Stimulated activated CD4-positive, alpha-beta T cell treated with anti-CD3 and anti-CD28 coated beads, Interleukin-1b, Interleukin-23, amount 100 ng/mL, for 1 hour (primary cell): ENCODE data around the gene LSM3.
"Not testable (repeated sequence)": the region's sequence is repeated elsewhere in the genome, so short reads cannot be mapped to it uniquely, and the experiment has no call there.

Source experiments
- DNase-seq, 2 donors: peaks; one replicate each; pipeline ENCODE4 v3.0.0-alpha.2; 2020; ENCODE audit warnings: low read depth in 2 of 2

The LSM3 gene

DNA sequence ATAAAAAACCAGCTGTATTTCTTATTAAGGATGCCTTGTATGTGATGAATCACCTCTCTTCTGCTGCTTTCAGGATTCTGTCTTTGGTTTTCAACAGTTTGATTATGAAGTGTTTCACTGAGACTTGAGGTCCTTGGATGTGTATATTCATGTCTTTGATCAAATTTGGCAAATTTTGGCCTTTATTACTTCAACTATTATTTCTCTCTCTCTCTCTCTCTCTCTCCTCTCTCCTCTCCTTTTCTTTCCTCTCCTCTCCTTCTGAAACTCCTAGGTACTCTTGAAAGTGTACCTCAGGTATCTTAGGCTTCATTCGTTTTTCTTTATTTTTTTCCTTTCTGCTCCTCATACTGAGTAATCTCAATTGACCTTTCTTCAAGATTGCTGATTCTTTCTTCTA is 43.3 kb downstream of the LSM3 start:
- DNase-seq, result no peak

DNA sequence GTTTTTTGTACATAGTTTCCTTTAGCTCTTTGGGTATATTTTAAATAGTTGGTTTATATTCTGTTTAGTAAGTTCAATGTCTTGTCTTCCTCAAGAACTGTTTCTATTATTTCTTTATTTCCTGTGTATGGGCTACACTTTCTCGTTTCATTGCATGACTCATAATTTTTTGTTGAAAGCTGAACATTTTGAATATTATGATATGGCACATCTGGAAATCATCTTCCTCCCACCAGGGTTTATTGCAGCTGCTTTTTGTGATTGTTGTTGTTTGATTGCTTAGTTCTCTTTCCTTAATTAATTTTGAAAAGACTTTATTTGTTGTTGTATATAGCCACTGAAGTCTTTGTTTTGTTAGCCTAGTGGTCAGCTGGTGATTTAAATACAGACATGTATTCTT is 43.8 kb downstream of the LSM3 start:
- no peak for DNase-seq

DNA sequence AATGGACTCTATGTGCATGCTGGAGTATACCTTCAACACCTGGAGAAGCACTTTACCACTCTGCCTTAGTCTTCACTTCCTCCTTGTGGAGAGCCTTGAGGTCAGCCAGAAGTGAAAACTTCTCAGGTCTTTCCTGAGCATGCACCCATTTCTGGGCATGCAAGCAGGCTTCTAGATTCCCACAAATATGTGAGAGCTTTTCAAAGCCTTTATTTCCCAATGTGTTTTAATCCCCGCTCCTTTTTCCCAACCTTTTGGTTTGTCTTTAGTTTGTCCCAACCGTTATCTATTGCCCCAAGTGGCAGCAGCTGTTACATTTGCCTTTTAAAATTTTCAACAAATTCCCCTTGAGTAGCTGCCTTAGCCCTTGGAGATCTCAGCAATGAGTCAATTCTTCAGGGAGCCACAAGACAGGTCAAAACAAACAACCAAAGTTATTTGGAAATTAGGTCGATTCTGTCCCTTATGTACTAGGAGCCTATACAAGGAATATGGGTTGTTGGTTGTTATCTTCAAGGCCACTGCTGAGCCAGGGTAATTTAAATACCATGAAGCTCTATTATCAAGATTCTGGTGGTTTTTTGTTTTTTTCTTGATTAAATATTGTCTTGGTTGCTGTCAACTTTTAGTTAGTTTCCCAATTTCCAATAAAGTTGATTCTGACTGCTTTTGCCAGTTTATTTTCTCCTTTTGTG is 44.4 kb downstream of the LSM3 start:
- DNase-seq, result no peak

DNA sequence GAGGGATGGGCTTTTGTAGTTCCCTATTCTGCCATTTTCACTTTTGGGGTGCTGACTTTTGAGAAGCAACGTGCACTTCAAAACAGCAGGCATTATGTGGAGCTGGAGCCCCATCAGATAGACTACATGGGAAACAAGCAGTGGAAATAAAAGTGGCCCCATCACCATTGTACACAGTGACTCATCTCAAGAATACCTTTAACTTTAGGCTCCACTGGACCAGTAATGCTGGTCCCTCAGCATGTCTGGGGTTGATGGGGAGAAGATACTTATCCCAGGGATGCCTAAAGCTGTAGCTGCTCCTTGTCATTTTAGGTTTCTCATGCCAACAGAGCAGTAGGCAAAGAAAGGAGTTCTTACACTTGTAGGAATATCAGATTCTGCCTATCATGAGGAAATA is 45.0 kb downstream of the LSM3 start:
- no peak for DNase-seq

DNA sequence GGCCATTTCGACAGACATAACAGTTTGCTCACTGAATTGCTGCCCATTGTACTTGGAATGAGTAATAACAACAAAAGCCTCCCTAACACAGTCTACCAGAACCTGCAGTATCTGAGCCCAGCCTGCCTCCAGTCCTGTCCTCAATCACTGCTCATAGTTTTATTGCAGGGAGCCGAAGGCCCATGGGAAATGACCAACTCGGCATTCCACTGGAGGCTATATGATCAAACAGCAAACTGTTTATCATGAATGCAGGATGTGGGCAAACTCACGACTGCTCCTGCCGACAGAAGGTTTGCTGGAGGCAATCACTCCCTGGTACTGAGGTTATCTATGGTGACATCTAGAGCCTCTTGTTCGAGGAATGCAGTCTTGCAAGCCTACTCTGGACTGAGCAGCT is 46.3 kb downstream of the LSM3 start:
- DNase-seq, result no peak

DNA sequence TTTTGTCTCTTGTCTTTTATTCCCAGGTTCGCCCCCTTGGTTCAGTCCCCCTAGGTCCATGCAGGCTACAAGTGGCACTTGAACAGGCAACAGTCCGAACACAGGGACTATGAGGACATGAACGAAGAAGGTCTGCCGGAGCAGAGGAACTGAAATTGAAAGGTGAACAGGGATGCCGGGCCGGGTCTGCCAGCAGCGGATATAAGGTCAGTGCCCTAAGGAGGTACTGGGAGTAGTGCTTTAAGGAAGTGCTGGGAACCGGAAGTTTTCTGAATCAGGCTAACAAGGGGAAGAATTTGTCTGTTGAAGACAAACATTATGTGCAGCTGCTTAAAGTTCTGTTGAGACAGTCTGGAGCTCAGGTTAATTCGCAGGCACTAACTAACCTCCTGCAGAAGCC is 46.8 kb downstream of the LSM3 start:
- DNase-seq, result no peak

DNA sequence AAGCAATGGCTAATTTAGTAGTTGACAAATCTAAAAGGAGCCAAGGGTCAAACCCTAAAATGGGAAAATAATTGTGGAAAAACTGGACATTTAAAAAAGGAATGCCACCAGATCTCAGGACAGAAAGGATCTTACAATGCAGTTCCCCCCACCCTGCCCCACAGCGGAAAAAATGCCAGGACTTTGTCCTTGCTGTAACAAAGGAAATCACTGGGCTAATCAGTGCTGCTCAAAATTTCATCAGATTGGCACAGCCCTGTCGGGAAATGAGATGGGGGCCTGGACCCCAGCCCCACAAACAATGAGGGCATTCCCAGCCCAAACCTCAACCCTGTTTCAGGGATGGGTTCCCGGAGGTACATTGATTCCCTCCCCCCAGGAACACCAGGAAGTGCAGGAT is 47.7 kb downstream of the LSM3 start:
- DNase-seq, result not testable (repeated sequence)

DNA sequence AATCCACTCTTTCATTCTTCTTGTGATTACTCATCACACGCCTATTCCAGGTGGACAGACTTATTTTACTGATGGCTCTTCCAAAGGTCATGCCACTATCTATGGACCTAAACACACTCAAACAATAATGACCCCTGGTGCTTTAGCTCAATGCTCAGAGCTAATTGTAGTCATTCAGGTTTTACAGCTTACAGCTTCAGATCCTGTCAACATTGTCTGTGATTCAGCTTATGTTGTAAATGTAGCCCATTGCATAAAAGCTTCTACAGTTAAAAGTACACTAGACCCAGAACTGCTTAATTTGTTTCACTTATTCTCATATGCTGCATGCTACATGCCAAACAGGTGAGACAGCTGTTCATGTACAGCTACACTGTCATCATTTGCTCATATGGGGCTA is 49.2 kb downstream of the LSM3 start:
- DNase-seq, result no peak

DNA sequence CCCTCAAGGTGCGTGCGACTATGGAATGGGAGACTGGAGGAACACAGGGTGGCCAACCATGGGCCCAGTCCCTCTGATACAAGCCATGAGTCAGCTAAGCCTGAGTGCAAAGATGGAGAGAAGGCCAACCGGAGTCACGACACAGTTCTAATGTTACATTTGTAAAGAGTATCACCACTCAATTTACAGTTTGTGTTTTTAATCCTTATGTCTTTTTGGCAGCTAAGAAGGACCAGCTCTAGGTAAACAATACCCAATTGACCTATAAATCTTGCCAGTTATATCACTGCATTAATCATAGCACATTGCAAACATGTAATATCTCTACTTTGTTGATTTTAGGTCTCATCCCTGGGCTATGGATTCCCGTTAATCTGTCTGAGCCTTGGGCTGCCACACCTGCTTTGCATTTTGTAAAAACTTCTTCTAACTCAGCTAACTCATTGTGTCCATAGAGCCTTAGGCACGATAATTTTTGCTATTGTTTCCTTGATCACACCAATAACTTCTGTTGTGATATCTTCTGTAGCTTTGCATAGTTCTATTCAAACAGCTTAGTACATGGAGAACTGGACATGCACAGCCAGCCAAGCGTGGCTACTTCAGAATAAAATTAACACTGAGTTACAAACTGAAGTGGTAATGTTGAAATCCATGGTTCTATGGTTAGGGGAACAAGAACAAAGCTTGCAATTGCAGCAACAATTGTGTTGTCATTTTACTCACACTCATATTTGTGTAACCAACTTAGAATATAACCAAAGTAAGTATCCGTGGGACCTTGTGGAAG is 50.3 kb downstream of the LSM3 start:
- no peak for DNase-seq

DNA sequence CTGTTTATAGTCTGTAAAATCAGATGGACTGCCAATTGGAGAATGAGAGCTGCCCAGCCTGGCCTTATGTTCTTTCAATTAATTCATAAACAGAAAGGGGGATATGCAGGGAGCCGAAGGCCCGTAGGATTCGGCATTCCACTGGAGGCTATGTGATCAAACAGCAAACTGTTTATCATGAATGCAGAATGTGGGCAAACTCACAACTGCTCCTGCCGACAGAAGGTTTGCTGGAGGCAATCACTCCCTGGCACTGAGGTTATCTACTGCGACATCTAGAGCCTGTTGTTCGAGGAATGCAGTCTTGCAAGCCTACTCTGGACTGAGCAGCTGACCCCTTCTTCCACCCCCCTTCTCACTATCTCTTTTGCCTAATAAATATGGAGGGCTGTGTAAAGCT is 51.1 kb downstream of the LSM3 start:
- DNase-seq, result not testable (repeated sequence)

DNA sequence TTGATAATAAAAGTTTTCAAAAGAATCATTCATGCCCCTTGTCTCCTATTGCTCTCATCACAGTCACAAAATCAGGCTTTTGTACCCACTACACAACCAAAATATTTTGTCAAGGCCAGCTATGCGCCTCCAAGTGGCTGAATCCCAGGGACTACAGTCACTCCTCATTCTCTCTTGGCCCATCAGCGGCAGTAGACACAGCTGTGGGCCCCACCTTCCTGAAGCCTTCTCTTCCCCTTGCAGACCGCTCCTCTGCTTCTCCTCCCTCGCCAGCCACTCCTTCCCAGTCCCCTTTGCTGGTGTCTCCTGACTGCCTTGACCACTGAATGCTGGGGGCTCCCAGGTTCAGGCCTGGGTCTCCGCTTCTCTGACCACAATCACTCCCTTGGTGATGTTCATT is 52.1 kb downstream of the LSM3 start:
- no peak for DNase-seq

DNA sequence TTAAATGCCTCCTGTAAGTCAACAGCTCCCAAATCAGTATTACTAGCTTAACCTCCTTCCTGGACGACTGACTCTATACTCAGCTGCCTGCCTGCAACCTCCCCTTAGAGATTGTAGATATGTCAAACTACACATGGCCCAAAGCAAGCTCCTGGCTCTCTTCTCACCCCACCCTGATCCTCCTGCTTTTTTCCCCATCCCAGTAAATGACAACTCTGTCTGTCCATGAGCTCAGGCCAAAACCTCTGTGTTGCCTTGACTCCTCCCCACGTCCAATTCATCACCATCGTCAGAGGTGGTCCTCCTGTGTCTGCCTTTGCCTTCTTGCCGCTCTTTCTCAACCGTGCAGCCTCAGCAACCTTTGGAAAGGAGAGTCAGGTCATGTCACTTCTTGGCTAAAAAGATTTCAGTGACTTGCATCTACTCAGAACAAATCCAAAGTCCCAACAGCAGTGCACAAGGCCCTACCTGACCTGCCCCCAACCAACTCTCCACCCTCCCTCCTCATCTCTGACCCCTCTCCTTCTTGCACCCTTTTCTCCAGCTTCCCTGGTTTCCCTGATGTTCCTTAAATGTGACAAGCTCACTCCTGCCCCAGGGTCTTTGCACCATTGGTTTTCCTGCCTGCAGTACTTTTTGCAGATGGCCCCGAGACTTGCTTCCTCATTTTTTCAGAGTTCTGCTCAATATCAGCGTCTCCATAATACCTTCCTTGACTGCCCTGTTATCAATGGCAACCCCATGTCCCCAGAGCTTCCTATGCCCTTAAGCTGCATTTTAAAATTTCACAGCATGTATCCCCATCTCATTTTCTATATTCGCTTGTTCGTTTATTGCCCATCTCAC is 52.8 kb downstream of the LSM3 start:
- no peak for DNase-seq

DNA sequence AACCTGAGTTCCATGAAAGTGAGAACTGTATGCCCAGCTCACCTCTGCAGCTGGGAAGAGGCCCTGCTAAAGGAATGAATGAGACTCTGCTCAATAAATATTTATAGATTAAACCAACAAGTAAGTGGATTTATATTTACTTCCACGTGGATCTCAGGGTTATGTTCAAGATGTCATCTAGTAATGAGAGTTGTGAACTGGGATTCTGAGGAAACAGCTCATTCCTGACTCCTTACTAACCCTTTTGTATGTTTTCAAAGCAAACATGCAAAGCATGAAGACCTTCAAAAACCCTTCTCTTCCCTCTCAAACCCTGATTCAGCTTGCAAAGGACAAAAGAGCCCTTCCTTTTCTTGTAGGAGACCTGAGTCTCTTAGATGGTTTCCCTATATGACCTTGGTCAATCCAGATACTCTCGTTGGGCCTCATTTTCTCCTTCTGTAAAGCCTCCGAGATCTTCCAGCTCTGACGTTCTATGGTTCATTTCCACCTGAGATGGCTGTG is 53.4 kb downstream of the LSM3 start:
- no peak for DNase-seq

DNA sequence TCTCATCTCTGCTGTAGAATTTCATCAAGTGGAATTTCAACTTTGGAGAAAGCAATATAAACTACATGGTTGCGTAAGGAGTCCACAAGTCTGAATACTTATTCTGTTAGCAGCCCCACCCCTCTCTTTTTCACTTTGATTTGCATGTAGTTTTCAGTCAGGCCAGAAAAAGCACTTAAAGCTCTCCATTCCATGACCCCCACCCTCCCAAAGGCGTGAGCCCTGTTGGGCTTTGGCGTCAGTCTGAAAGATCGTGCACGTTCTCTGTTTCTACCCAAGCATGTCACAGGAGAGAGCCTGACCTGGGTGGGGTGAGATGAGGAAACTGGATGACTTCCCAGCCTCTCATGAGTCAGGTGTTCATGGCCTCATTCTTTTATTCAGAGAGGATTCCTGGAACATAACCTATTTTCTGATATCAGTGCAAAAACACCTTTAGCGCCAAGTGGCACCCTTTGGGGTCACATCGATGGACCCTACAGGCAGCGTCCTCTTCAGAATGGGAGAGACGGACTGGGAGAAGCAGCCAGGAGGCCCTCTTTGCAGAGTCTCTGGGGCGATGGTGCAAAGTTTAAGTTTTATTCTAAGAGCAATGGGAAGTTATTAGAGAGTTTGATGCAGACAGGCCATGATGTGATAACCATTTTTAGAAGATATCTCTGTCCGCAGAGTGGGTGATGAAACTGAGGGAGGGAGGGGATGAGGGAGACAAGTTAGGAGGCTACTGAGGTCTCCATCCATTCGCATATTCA is 55.8 kb downstream of the LSM3 start:
- DNase-seq, result no peak

DNA sequence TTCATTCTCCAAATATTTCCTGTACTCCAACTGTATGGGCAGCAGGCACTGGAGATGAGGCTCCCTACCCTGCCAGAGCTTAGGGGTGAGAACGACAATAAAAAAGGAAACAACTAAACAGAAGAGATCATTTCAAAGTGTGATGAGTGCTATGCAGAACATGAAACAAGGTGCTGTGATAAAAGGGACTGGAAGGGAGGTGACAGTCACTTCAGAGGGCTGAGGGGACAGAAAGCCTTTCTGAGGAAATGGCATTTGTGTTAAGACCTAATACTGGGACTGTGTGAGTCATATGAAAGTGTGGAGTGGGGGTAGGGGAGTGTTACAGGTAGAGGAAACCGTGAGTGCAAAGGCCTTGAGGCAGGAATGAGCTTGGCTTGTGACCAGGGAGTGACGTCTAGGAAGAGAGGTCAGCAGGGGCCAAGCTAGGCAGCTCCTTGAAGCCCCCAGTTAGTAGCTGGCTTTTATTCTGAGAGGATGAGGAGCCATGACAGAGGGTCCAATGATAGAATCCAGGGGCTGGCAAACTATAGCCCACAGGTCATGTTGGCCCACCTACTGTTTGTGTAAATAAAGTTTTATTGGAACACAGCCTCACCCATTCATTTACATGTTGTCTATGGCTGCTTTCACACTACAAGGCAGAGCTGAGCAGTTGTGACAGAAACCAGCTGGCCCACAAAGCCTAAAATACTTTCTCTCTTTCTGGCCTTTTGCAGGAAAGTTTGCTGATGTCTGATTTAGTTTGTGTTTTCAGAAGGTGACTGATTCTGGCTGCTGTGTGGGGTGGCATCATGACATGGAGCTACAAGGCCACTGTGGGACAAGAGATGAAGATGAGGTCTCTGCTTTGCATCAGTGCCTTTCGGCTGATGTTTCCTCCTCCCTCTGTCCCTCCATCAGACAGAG is 56.6 kb downstream of the LSM3 start:
- DNase-seq, result no peak

DNA sequence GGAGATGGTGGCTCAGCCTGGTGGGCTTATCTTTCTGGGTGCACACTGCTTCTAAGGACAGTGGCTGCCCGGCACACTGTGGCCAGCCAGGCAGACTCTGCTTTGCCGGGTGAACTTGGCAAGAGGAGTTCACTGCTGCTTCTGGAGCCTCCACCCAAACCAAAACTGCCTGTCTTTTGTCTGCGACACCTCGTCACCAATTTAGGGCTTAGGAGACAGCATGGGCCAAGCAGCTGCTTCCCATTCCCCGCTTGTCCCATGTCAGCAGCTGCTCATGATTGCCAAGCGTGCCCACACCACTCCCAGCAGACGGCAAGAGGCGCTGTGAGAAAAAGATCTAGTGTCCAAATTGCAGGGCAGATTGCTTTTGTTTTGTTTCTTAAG is 57.3 kb downstream of the LSM3 start:
- no peak for DNase-seq

DNA sequence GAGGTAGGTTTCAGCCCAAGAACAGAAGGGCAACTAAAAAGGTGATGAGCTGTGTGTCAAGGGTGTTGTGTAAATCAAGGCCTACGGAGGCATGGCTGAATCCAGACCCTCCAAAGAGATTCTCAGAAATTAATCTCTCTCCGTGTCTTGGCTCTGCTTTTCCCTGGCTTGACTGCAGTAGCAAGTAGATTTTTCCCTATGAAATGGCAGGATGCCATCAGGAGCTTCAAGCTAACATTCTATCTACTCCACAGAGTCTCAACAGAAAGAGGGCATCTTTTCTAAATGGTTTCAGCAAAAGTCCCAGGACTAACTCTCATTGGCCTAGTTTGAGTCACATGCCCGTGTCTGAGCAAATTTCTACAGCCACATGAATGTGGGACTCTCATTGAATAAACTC is 58.3 kb downstream of the LSM3 start:
- DNase-seq, result no peak

DNA sequence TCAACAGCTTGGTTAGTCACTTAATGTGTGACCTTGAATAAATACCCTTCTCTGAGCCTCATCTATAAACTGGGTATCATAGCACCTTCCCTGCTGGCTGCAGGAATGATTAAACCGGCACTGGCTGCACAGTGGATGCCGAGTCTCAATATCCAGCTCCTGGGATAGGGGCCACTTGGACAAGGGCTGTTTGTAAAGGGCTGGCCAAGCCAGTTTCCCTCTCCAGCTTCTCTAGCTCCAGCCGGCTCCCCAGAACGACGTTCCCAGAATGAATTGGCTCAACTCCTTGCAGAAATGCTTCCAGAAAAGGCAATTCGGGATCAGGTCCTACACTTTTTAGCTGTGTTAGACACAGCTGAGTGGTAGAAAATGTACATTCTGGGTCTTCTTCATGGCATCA is 58.8 kb downstream of the LSM3 start:
- no peak for DNase-seq

DNA sequence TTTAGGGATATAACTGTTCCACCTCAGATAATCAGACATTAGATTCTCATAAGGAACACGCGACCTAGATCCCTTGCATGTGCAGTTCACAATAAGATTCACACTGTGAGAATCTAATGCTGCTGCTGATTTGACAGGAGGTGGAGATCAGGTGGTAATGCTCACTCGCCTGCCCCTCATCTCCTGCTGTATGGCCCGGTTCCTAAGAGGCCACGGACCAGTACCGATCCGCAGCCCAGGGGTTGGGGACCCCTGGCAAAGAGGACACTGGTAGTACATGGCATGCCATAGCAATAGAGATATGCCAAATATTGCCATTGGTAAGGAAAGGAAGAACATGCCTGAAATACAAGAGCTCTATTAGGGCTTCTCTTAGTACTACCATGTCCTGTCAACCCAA is 59.7 kb downstream of the LSM3 start:
- DNase-seq, result no peak

DNA sequence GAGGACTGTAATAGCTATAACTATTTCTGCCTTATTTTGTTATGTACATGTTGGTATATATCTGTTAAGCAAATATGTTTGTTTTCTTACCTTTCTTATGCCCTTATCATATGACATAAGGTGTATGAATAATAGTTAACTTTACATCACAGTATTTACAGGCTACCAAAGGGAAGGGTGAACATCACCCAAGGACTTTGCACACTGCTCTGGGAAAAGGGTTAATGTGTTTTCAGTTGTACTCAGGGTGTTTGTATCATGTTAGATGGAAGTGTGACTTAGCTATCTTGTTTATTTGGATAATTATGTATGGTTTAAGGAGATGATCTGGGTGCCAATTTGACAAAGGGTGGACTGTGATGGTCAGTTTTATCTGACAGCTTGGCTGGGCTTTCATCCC is 60.3 kb downstream of the LSM3 start:
- no peak for DNase-seq

DNA sequence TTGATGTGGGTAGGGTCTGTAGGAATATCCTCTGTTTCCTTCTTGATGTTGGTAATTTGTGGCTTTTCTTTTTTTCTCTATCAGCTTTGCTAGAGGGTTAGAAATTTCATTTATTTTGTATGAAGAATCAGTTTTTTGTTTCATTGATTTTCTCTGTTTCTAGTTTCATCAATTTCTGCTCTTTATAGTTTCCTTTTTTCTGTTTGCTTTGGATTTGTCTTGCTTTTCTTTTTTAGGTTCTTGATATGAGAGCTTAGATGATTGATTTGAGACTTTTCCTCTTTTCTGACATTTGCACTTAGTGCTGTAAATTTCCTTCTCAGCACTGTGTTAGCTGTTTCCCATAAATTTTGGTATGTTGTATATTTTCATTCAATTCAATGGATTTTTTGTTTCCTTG is 61.3 kb downstream of the LSM3 start:
- DNase-seq, result no peak
